A673 (cell line): ENCODE data around the gene BARHL2. TPM values are rescaled to one million over a fixed set of nuclear protein-coding genes. Genes with fewer than 3 reads are reported as not detected.
A peak's percentile ranks its signal among the peaks of the same experiment; 100 is the strongest.

ENCODE experiments used
- BruUV-seq: library from RNA; stranded (reverse); fragments of 400-500 nt; replicated peaks from 2 replicates; lab custom pipeline; 2021; lab: Mats Ljungman, UMichigan
- CTCF ChIA-PET: fragments of 300-600 bp; sonication (Branson Sonifier 250); formaldehyde crosslinking; loops from one replicate; lab custom pipeline; 2022; ENCODE audit warnings: antibody characterized with exemption; lab: Charles Lee
- POLR2A ChIA-PET: fragments of 300-600 bp; sonication (Branson Sonifier 250); formaldehyde crosslinking; loops from one replicate; lab custom pipeline; 2022; ENCODE audit warnings: antibody characterized with exemption; ENCODE audit not compliant: low non-redundant PET; lab: Charles Lee
- DNase-seq: peaks from one replicate; pipeline ENCODE4 v3.0.0-alpha.2; 2015; ENCODE audit warnings: low spot score
- H3K27ac ChIP-seq: fragments of 200-600 bp; sonication (generic); 2 replicates; pipeline ENCODE4 v1.5.1; 2016; ENCODE audit warnings: mixed run types, low read depth, mild to moderate bottlenecking, mixed read lengths, antibody characterized with exemption, low read length; ENCODE audit not compliant: poor library complexity, severe bottlenecking
- H3K27me3 ChIP-seq: fragments of 200-600 bp; sonication (generic); replicated peaks from 2 replicates; pipeline ENCODE4 v1.6.1; 2017; ENCODE audit warnings: mixed run types, low read depth, mild to moderate bottlenecking, mixed read lengths, antibody characterized with exemption, low read length; ENCODE audit not compliant: insufficient read depth, poor library complexity
- H3K36me3 ChIP-seq: fragments of 200-600 bp; sonication (generic); 2 replicates; pipeline ENCODE4 v1.6.1; 2016; ENCODE audit warnings: mixed run types, mild to moderate bottlenecking, mixed read lengths, antibody characterized with exemption, low read length; ENCODE audit not compliant: insufficient read depth, poor library complexity, severe bottlenecking
- H3K4me1 ChIP-seq: fragments of 200-600 bp; sonication (generic); 2 replicates; pipeline ENCODE4 v1.6.1; 2017; ENCODE audit warnings: mixed run types, mild to moderate bottlenecking, mixed read lengths, antibody characterized with exemption, low read length; ENCODE audit not compliant: insufficient read depth, poor library complexity, severe bottlenecking
- H3K4me3 ChIP-seq: fragments of 200-600 bp; sonication (generic); 2 replicates; pipeline ENCODE4 v1.5.1; 2016; ENCODE audit warnings: low read depth, mixed run types, mild to moderate bottlenecking, mixed read lengths, low read length; ENCODE audit not compliant: poor library complexity, severe bottlenecking
- H3K9me3 ChIP-seq: fragments of 200-600 bp; sonication (generic); 2 replicates; pipeline ENCODE4 v1.6.1; 2016; ENCODE audit warnings: mixed run types, low read depth, mild to moderate bottlenecking, mixed read lengths, antibody characterized with exemption, low read length; ENCODE audit not compliant: poor library complexity, severe bottlenecking
- CTCF ChIP-seq: fragments of 300-800, 200-600 bp; sonication (generic); conservative IDR thresholded peaks from 2 replicates; pipeline ENCODE4 v1.5.1; 2017; ENCODE audit warnings: low read depth, mild to moderate bottlenecking, antibody characterized with exemption, low read length, moderate library complexity, mixed read lengths
- EZH2 ChIP-seq: fragments of 200-600 bp; sonication (generic); IDR thresholded peaks from 2 replicates; pipeline ENCODE4 v1.6.1; 2017; ENCODE audit warnings: borderline replicate concordance, low read depth, mild to moderate bottlenecking, mixed read lengths, antibody characterized with exemption, low read length; ENCODE audit not compliant: poor library complexity, severe bottlenecking
- intact Hi-C: fragments of 100-400 bp; cut with micrococcal nuclease; formaldehyde crosslinking; loops from one replicate; pipeline ENCODE4 v1.10.0; 2022; ENCODE audit not compliant: unreplicated experiment
- total RNA-seq: library from RNA; stranded (reverse); gene quantifications from 2 replicates; pipeline ENCODE4 v1.2.3, GENCODE V29; 2021

Gene BARHL2
- total RNA-seq, 1 experiment from 2014 or later: 120 TPM

- ChIA-PET CTCF (no interaction called here), POLR2A (interaction anchor here (0.6 kb wide), 1 partner anchor 600 kb away, joined by 12 read pairs; no protein-coding TSS in a partner anchor)
- Histone ChIP-seq H3K27me3 (no peaks in the 10 kb centered on the region), H3K27ac (peak overlapping the region; percentile 91), H3K36me3 (peaks cover 64% of the 10 kb centered on the region), H3K4me3 (peak overlapping the region; percentile 75), H3K4me1 (peaks cover 23% of the 10 kb centered on the region), H3K9me3 (no peaks in the 10 kb centered on the region)
- no TSS peak for BruUV-seq
- intact Hi-C loops: no loop called here
- peak; percentile 48 for DNase-seq
- TF ChIP-seq CTCF: no peak
- TF ChIP-seq EZH2: no peak
These were observed 2.6 kb downstream of the BARHL2 start for GRCh38 chr1:90714521-90714951.

GRCh38 chr1:90713741-90714509, 3.2 kb downstream of the BARHL2 start:
- Histone ChIP-seq H3K36me3 (peaks cover 64% of the 10 kb centered on the region), H3K4me1 (peaks cover 27% of the 10 kb centered on the region), H3K4me3 (peak overlapping the region; percentile 75), H3K27me3 (no peaks in the 10 kb centered on the region), H3K9me3 (no peaks in the 10 kb centered on the region), H3K27ac (peak overlapping the region; percentile 91)
- POLR2A ChIA-PET: interaction anchor here (0.6 kb wide), 1 partner anchor 75 kb away, joined by 3 read pairs; no protein-coding TSS in a partner anchor
- TF ChIP-seq EZH2 (no peak), CTCF (no peak)
- intact Hi-C loops: no loop called here
- DNase-seq: peak; percentile 50
- BruUV-seq: no TSS peak
- CTCF ChIA-PET: no interaction called here

GRCh38 chr1:90712915-90713730, 4.0 kb downstream of the BARHL2 start:
- peaks cover 64% of the 10 kb centered on the region for H3K36me3 ChIP-seq
- H3K9me3 ChIP-seq: no peaks in the 10 kb centered on the region
- peak; percentile 45 for DNase-seq
- ChIA-PET CTCF (no interaction called here), POLR2A (interaction anchor here (0.6 kb wide), 1 partner anchor 74 kb away, joined by 3 read pairs; no protein-coding TSS in a partner anchor)
- peaks cover 32% of the 10 kb centered on the region for H3K4me1 ChIP-seq
- peak overlapping the region; percentile 75 for H3K4me3 ChIP-seq
- intact Hi-C loops: no loop called here
- peak overlapping the region; percentile 91 for H3K27ac ChIP-seq
- no peaks in the 10 kb centered on the region for H3K27me3 ChIP-seq
- TF ChIP-seq CTCF: no peak
- TF ChIP-seq EZH2: no peak
- BruUV-seq: no TSS peak
